T-helper 1 cell treated with Interleukin-12 subunit alpha and Interleukin-12 subunit beta and Interleukin-4 antibody, amounts not matched to agents 30 ng/mL and 1 ng/mL, for 36 hours (primary cell): Measurements from ENCODE around the gene SLC38A2. TPM values are rescaled to one million over a fixed set of nuclear protein-coding genes. Genes with fewer than 3 reads are reported as not detected.

ENCODE experiments used
- intact Hi-C: fragments of 100-400 bp; cut with micrococcal nuclease; formaldehyde crosslinking; loops from one replicate; pipeline ENCODE4 v1.15.1; 2024
- total RNA-seq: library from RNA; stranded (reverse); gene quantifications from 2 replicates; pipeline ENCODE4 v1.2.3, GENCODE V29; 2022

SLC38A2 gene
- total RNA-seq, 1 donor from 2014 or later = 145 TPM

GRCh38 chr12:46378530-46378929, 6.0 kb upstream of the SLC38A2 start:
- intact Hi-C loops = loop anchor here (10.0 kb wide), 1 partner anchor 1726 kb away; the partner anchor contains the start of gene SENP1

GRCh38 chr12:46377678-46378077, 5.1 kb upstream of the SLC38A2 start:
- intact Hi-C loops = loop anchor here (10.0 kb wide), 1 partner anchor 1727 kb away; the partner anchor contains the start of gene SENP1

- intact Hi-C loops = loop anchor here (10.0 kb wide), 1 partner anchor 1728 kb away; the partner anchor contains the start of gene SENP1
These were observed 4.0 kb upstream of the SLC38A2 start for GRCh38 chr12:46376579-46376978.

- intact Hi-C loops = loop anchor here (5.0 to 10.0 kb wide), 4 partner anchors 222 to 1730 kb away; partner anchors contain the start of genes ANO6 and SENP1
These were observed 2.1 kb upstream of the SLC38A2 start for GRCh38 chr12:46374711-46375110.

- intact Hi-C loops = loop anchor here (5.0 to 10.0 kb wide), 4 partner anchors 222 to 1730 kb away; partner anchors contain the start of genes ANO6 and SENP1
These were observed 1.7 kb upstream of the SLC38A2 start for GRCh38 chr12:46374310-46374709.

GRCh38 chr12:46373301-46374296, 1.0 kb upstream of the SLC38A2 start:
- intact Hi-C loops = loop anchor here (1.0 to 10.0 kb wide), 12 partner anchors 25 to 1731 kb away; partner anchors contain the start of genes ANO6, RPAP3 and SENP1

GRCh38 chr12:46371718-46372543, 642 bp downstream of the SLC38A2 start:
- intact Hi-C loops = loop anchor here (1.0 to 10.0 kb wide), 23 partner anchors 11 to 1733 kb away; partner anchors contain the start of genes AMIGO2, ANO6, PCED1B and RPAP3

GRCh38 chr12:46370792-46371717, 1.5 kb downstream of the SLC38A2 start:
- intact Hi-C loops = loop anchor here (1.0 to 10.0 kb wide), 10 partner anchors 104 to 1734 kb away; partner anchors contain the start of genes ANO6, SCAF11 and SENP1

GRCh38 chr12:46370380-46370734, 2.2 kb downstream of the SLC38A2 start:
- intact Hi-C loops = loop anchor here (2.0 to 10.0 kb wide), 5 partner anchors 218 to 1734 kb away; partner anchors contain the start of genes ANO6 and SENP1

- intact Hi-C loops = loop anchor here (1.0 to 10.0 kb wide), 7 partner anchors 8 to 1815 kb away; partner anchors contain the start of genes ANO6, CCDC184 and SENP1
These were observed 2.8 kb downstream of the SLC38A2 start for GRCh38 chr12:46369474-46370379.

GRCh38 chr12:46369095-46369473, 3.5 kb downstream of the SLC38A2 start:
- intact Hi-C loops = loop anchor here (1.0 to 10.0 kb wide), 2 partner anchors 8 to 1816 kb away; partner anchors contain the start of gene CCDC184

GRCh38 chr12:46368684-46369083, 3.9 kb downstream of the SLC38A2 start:
- intact Hi-C loops = loop anchor here (1.0 to 10.0 kb wide), 2 partner anchors 7 to 1816 kb away; partner anchors contain the start of gene CCDC184

- intact Hi-C loops = loop anchor here (10.0 kb wide), 1 partner anchor 1817 kb away; the partner anchor contains the start of gene CCDC184
These were observed 4.4 kb downstream of the SLC38A2 start for GRCh38 chr12:46368138-46368537.

GRCh38 chr12:46367351-46368029, 5.1 kb downstream of the SLC38A2 start:
- intact Hi-C loops = loop anchor here (10.0 kb wide), 1 partner anchor 1817 kb away; the partner anchor contains the start of gene CCDC184

- intact Hi-C loops = loop anchor here (10.0 kb wide), 1 partner anchor 1818 kb away; the partner anchor contains the start of gene CCDC184
These were observed 5.8 kb downstream of the SLC38A2 start for GRCh38 chr12:46366771-46367170.

- intact Hi-C loops = loop anchor here (10.0 kb wide), 1 partner anchor 1819 kb away; the partner anchor contains the start of gene CCDC184
These were observed 6.6 kb downstream of the SLC38A2 start for GRCh38 chr12:46365951-46366379.

GRCh38 chr12:46364777-46365580, 7.6 kb downstream of the SLC38A2 start:
- intact Hi-C loops = loop anchor here (10.0 kb wide), 1 partner anchor 1820 kb away; the partner anchor contains the start of gene CCDC184
